ENCODE results near the gene MRPL44.

MRPL44 gene

GRCh38 chr2:223922308-223922707 is 35.0 kb upstream of the MRPL44 start:
- no peak for TF ChIP-seq EZH2phosphoT487 (IDR thresholded peaks at IDR 0.05; ENCODE audit: borderline replicate concordance)
- TF ChIP-seq, protein P1, sequence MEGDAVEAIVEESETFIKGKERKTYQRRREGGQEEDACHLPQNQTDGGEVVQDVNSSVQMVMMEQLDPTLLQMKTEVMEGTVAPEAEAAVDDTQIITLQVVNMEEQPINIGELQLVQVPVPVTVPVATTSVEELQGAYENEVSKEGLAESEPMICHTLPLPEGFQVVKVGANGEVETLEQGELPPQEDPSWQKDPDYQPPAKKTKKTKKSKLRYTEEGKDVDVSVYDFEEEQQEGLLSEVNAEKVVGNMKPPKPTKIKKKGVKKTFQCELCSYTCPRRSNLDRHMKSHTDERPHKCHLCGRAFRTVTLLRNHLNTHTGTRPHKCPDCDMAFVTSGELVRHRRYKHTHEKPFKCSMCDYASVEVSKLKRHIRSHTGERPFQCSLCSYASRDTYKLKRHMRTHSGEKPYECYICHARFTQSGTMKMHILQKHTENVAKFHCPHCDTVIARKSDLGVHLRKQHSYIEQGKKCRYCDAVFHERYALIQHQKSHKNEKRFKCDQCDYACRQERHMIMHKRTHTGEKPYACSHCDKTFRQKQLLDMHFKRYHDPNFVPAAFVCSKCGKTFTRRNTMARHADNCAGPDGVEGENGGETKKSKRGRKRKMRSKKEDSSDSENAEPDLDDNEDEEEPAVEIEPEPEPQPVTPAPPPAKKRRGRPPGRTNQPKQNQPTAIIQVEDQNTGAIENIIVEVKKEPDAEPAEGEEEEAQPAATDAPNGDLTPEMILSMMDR (conservative IDR thresholded peaks at IDR 0.05; ENCODE audit: low read length) = no peak
- Histone ChIP-seq H2AFZ (ENCODE audit: low read length) (no peak overlapping the region), H3K4me2 (ENCODE audit: low read depth, low read length, poor library complexity, severe bottlenecking) (no peak overlapping the region), H3K9me3 (ENCODE audit: insufficient read depth, low read depth, low read length) (peaks cover 4% of the 10 kb centered on the region; the same call in 1 of the 2 replicates), H4K20me1 (ENCODE audit: insufficient read depth, low read length, poor library complexity, severe bottlenecking) (no peaks in the 10 kb centered on the region), H3K4me3 (ENCODE audit: low read length, poor library complexity, severe bottlenecking) (no peak overlapping the region), H3K4me1 (ENCODE audit: insufficient read depth, low read length, poor library complexity, severe bottlenecking) (no peaks in the 10 kb centered on the region), H3K79me2 (ENCODE audit: insufficient read depth, low read length) (peaks cover 20% of the 10 kb centered on the region), H3K36me3 (ENCODE audit: insufficient read depth, low read length) (peaks cover 4% of the 10 kb centered on the region; the same call in 1 of the 2 replicates), H3K9ac (ENCODE audit: low read depth, low read length, poor library complexity, severe bottlenecking) (no peak overlapping the region), H3K27me3 (ENCODE audit: insufficient read depth, low read length, poor library complexity, severe bottlenecking) (no peaks in the 10 kb centered on the region), H3F3A (ENCODE audit: low read depth) (no peaks in the 10 kb centered on the region), H3K9me2 (replicated peaks; ENCODE audit: low read depth, low read length) (no peaks in the 10 kb centered on the region)

- Histone ChIP-seq H3K4me3 (ENCODE audit: low read length, poor library complexity, severe bottlenecking) (no peak overlapping the region), H3K9me3 (ENCODE audit: insufficient read depth, low read depth, low read length) (peaks cover 8% of the 10 kb centered on the region; the same call in 1 of the 2 replicates), H3K9ac (ENCODE audit: low read depth, low read length, poor library complexity, severe bottlenecking) (no peak overlapping the region), H3K27me3 (ENCODE audit: insufficient read depth, low read length, poor library complexity, severe bottlenecking) (no peaks in the 10 kb centered on the region), H3K36me3 (ENCODE audit: insufficient read depth, low read length) (no peaks in the 10 kb centered on the region), H3K4me2 (ENCODE audit: low read depth, low read length, poor library complexity, severe bottlenecking) (no peak overlapping the region), H4K20me1 (ENCODE audit: insufficient read depth, low read length, poor library complexity, severe bottlenecking) (peaks cover 5% of the 10 kb centered on the region), H3K79me2 (ENCODE audit: insufficient read depth, low read length) (peaks cover 24% of the 10 kb centered on the region), H3K4me1 (ENCODE audit: insufficient read depth, low read length, poor library complexity, severe bottlenecking) (no peaks in the 10 kb centered on the region), H3F3A (ENCODE audit: low read depth) (no peaks in the 10 kb centered on the region), H3K9me2 (replicated peaks; ENCODE audit: low read depth, low read length) (no peaks in the 10 kb centered on the region), H2AFZ (ENCODE audit: low read length) (no peak overlapping the region)
- no peak for TF ChIP-seq EZH2phosphoT487 (IDR thresholded peaks at IDR 0.05; ENCODE audit: borderline replicate concordance)
- TF ChIP-seq, protein P1 (conservative IDR thresholded peaks at IDR 0.05; ENCODE audit: low read length) = no peak
Observed at GRCh38 chr2:223923976-223924375, 33.3 kb upstream of the MRPL44 start.

- no peaks in the 10 kb centered on the region for H3K36me3 ChIP-seq (ENCODE audit: insufficient read depth, low read length)
- H3K4me3 ChIP-seq (ENCODE audit: low read length, poor library complexity, severe bottlenecking) = no peak overlapping the region
- peaks cover 4% of the 10 kb centered on the region for H3K4me1 ChIP-seq (ENCODE audit: insufficient read depth, low read length, poor library complexity, severe bottlenecking)
- H3K9me2 ChIP-seq (replicated peaks; ENCODE audit: low read depth, low read length) = no peaks in the 10 kb centered on the region
- H3F3A ChIP-seq (ENCODE audit: low read depth) = peaks cover 5% of the 10 kb centered on the region; the same call in 1 of the 2 replicates
- no peak overlapping the region for H3K4me2 ChIP-seq (ENCODE audit: low read depth, low read length, poor library complexity, severe bottlenecking)
- no peak overlapping the region for H2AFZ ChIP-seq (ENCODE audit: low read length)
- H3K9ac ChIP-seq (ENCODE audit: low read depth, low read length, poor library complexity, severe bottlenecking) = no peak overlapping the region
- peaks cover 8% of the 10 kb centered on the region; the same call in 1 of the 2 replicates for H3K9me3 ChIP-seq (ENCODE audit: insufficient read depth, low read depth, low read length)
- TF ChIP-seq, protein P1 (conservative IDR thresholded peaks at IDR 0.05; ENCODE audit: low read length) = no peak
- no peak for TF ChIP-seq EZH2phosphoT487 (IDR thresholded peaks at IDR 0.05; ENCODE audit: borderline replicate concordance)
- H3K79me2 ChIP-seq (ENCODE audit: insufficient read depth, low read length) = peaks cover 20% of the 10 kb centered on the region
- no peaks in the 10 kb centered on the region for H3K27me3 ChIP-seq (ENCODE audit: insufficient read depth, low read length, poor library complexity, severe bottlenecking)
- H4K20me1 ChIP-seq (ENCODE audit: insufficient read depth, low read length, poor library complexity, severe bottlenecking) = peaks cover 10% of the 10 kb centered on the region
Observed at GRCh38 chr2:223925106-223925505, 32.2 kb upstream of the MRPL44 start.
